NCI-H1092 (cell line): Measurements from ENCODE around the gene PHF21A.
"Not testable (repeated sequence)": the region's sequence is repeated elsewhere in the genome, so short reads cannot be mapped to it uniquely, and the experiment has no call there.

Experiments used
- DNase-seq: peaks from one replicate; lab custom pipeline; 2025; lab: John Stamatoyannopoulos, UW

The PHF21A gene

DNA sequence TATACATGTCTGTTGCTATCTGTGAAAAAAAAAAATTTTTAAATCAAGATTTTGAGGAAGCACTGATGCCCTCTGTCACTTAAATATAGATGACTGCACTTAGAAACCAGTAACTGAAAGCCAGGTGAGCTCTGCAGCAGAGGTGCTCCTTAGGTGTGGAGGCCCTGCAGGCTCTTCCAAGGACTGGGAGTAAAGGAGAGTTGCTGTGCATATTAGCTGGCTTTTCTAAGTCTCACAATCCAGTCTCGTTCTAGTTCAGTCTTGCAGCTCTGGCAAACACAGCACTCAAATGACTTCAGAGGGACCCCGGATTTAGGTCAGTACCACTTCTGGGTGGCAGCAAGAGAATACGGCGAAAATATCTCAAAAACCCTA, 137.8 kb downstream of the PHF21A start:
- DNase-seq = no peak

DNA sequence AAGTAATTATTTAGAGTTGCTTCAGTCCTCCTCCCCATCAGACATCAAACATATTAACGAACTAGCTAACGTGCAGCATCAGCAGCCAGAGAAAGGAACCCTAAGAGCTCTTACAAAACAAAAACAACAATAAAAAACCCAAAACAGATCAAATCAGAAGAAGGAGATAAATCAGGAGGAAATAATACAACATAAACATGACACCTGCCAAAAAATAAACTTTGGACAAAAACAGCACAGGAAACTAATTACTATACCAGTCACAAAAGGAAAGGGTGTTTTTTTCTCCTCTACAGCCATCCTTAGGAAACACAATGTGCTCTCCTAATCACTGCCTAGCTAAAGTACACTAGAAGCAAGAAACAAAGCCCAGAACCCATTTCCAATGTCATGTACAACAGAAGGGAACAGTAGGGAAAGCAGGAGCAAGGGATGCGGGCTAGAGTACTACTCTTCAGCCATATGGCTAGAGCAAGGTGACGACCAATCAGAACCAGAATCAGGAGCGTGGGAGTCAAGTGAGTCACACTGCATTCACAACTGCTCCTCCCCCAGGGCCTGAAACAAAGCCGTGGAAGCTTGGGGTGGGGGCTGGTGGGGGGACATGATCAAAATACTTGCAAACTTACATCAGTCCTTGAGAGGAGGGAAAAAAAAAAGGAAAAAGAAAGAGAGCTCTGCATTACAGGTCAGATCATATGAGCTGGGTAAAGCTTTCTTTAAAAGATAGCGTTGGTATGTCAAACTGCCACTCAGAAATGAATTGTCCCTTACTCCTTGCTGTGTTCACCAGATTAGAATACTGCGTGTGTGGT, 138.4 kb downstream of the PHF21A start:
- DNase-seq = no peak

DNA sequence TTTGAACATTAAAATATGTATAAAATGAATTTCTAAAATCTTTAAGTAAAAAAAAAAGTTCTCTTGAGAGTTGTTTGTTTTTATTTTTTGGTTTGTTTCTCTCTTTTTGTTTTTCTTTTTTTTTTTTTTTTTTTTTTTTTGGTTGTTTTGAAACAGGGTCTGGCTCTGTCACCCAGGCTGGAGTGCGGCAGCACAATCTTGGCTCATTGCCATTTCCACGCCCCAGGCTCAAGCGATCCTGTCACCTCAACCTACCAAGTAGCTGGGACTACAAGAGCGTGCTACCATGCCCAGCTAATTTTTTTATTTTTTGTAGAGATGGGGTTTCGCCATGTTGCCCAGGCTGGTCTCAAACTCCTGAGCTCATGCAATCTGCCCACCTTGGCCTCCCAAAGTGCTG, 139.4 kb downstream of the PHF21A start:
- not testable (repeated sequence) for DNase-seq

DNA sequence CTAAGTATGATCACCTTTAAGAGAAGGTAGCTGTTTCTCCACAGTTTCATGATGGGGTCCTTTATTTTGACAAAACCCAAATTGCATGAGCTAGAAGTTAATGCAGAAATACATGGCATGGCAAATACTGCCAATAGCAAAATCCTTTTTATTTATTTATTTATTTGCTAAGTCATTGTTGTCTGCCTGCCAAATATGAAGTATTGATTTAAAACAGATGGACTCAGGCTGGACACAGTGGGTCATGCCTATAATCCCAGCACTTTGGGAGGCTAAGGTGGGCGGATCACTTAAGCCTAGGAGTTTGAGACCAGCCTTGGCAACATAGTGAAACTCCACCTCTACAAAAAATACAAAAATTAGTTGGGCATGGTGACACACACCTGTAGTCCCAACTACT, 146.4 kb downstream of the PHF21A start:
- DNase-seq = no peak

DNA sequence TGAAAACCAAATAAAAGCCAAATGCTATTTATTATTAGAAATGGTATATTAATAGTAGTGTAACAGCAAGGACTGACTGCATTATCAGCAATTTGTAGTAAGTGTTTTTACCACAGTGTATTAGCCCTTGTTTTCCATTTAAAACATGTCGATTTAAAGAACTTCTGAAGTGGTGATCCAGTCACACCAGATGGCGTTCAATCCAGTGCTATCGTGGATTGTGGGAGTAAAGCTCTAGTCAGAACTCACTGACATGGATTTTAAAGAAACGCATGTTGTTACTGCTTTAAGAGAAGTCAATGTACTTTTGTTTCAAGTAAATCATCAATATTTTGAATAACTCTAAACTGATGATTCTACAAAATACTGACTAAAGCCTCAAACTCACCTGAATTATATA, 147.7 kb downstream of the PHF21A start:
- no peak for DNase-seq

DNA sequence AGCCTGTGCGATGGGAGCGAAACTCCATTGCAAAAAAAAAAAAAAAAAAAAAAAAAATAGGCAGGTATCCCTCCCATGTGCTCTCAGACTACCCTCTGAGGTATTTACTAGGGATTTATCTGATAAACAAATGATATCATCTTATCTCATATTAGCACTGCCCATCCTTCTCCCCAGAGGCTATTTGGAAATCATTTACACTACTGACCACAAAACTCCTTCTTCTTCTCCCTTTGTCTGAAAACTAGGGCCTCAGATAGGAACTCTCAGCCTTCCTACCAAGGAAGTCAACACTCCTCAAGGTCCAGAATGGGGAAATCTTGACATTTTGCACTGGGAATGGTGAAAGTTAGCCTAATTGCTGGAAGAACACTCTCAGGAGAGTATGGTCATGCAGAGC, 152.4 kb downstream of the PHF21A start:
- no peak for DNase-seq

DNA sequence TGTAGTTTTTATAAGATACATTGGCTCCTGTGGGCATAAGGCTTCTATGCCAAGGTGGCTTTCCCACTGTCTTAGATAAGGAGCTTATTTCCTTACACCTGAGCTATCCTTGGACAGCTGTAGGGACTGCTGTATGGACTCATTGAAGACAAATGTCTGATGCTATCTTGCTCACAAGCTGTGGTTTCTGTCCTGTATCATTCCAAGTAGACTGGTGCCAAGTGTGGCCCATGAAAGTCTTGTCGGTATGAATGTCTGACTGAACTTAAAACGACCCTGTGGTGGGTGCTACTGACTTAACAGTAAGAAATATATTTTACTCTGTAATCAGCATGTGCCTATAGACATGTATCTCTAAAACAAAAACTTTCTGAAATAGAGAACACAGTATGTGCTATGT, 153.7 kb downstream of the PHF21A start:
- DNase-seq = no peak

DNA sequence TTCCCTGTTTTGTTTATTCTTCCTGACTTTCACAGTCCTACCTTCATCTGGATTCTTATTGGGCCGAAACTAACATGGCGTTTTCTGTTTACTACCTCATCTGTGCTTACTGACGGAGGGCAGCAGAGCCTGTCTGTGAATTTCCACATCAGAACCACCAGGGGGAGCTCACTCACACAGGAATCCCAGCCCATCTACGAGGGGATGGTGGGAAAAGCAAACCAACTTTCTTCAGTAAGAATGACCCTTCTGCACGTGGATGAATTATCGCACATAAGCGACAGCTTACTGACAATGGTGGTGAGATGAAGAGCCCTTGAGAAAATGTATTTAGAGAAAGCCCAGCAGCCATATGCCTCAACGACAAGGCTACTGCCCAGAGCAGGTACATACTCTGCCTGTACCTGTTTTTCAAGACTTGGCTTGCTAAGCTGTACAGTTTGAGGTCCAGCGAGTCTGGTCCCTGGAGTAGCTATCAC, 156.3 kb downstream of the PHF21A start:
- DNase-seq = peak; percentile 68

DNA sequence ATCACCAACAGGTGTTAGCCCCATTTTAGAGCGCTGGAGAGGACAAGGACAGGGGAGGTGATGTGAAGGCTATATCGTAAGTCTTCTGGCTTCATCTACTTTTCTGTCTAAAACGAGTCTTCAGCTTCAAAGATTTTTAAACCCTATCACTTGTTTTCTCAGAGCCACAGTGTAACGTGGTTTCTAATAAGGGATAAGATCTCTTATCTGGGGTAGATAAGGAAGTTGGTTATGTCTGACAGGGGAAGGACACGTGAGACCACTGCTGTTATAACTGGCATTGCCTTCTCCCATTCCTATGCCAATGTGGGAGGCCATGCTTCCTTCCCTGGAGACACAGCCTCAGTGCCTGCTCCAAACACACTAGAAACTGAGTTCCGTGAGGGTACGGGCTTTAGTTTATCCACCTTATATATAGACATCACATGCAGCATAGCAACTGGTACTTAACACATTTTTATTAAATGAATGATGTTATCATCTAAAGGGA, 159.5 kb downstream of the PHF21A start:
- no peak for DNase-seq

GRCh38 chr11:45960387-45961095, 160.7 kb downstream of the PHF21A start:
- DNase-seq = no peak

DNA sequence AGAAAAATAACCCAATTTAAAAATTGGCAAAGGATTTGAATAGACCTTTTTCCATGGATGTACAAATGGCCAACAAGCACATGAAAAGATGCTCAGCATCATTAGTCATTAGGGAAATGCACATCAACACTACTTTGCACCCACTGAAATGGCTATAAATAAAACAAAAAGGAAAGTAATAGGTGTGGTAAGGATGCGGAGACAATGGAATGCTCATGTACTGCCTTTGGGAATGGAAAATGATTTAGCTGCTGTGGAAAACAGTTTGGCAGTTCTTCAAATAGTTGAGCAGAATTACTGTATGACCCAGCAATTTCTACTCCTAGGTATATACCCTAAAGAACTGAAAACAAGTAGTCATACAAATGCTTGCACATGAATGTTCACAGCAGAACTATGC, 161.4 kb downstream of the PHF21A start:
- no peak for DNase-seq

GRCh38 chr11:45949992-45950407, 171.3 kb downstream of the PHF21A start:
- DNase-seq = no peak

DNA sequence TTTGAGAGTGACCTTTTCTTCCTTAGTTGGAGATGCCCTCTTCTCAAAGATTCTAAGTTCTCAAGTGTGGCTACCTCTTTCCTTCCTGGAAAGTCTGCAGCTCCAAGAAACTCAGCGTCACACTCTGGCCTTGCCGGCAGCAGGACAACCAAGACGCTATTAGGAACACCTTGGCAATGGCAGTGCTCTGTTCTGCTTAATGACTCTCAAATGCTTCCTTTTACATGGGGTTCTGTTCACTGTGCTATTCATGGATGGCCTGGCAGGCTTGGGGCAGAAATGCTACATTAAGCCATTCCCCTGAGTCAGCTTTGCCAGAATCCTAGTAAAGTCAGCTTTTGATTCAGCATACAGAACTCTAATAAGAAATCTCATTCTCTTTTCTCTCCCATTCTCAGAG, 172.9 kb downstream of the PHF21A start:
- no peak for DNase-seq

DNA sequence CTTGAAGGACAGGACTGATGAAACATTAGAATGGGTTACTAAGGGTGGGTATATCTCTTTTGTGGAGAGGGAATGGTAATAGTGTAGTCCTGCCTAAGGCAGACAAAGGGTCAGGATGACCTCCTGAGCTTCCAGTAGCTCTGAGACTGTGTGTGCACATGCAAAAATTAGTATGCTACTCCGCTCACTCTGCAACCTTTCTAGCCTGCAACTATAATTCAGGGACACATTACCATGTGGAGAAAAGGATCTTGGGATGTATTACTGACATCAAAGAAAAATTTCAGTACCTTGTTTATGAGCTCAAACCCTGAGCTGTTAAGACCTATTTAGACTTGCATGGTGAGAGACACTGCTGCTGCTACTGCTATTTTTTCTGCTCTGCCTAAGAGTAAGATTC, 173.4 kb downstream of the PHF21A start:
- no peak for DNase-seq

- no peak for DNase-seq
Measured at GRCh38 chr11:45945397-45945999, 175.8 kb downstream of the PHF21A start.

- no peak for DNase-seq
Measured at GRCh38 chr11:45942381-45942780, 178.9 kb downstream of the PHF21A start.

GRCh38 chr11:45941285-45941684, 180.0 kb downstream of the PHF21A start:
- DNase-seq = no peak

GRCh38 chr11:45939836-45940235, 181.4 kb downstream of the PHF21A start:
- DNase-seq = no peak

- no peak for DNase-seq
Measured at GRCh38 chr11:45937916-45938315, 183.3 kb downstream of the PHF21A start.

DNA sequence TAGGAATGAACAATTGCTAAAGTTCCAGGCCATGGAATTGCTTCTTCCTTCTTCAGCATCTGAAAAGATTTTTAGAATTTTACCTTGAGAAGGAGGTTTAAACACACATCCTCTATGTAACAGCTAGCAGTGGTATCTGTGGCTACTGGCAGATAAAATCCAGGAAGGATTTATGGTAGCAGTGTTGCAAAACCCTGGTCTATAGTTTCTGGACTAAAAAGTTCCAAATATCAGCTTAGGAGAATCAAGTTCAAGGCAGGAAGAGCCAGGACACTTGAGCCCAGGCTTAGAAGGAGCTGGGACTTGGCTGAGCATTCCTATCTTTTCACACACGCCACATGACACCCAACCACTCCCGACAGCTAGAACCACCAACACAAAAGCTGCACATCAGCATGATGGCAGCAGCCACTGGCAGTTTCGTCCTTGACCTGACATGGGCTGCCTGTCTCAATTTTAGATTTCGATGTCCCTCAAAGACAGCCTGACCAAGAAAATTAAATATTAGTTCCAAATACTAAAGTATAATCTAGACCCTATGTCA, 184.7 kb downstream of the PHF21A start:
- DNase-seq = no peak

- DNase-seq = no peak
Measured at GRCh38 chr11:45935349-45936064, 185.7 kb downstream of the PHF21A start.
